Activated T-helper 2 cell treated with anti-CD3 and anti-CD28 coated beads, Interferon-gamma antibody, Interleukin-2, Interleukin-4, amounts not matched to agents 10 μg/mL and 5 μg/mL and 100 μg/mL, durations not matched to agents 14 hours and 24 hours and 36 hours (primary cell): ENCODE measurements around the gene PCDHGA12. TPM values are rescaled to one million over a fixed set of nuclear protein-coding genes. Genes with fewer than 3 reads are reported as not detected.

Source experiments
- total RNA-seq: library from RNA; stranded (reverse); gene quantifications from 2 replicates; pipeline ENCODE4 v1.2.3, GENCODE V29; 2022

Gene PCDHGA12
- total RNA-seq, 1 donor from 2014 or later: 0.16 TPM

Other genes starting within 250 kb of the PCDHGA12 start
- gene PCDHB16, start 248.1 kb upstream of the PCDHGA12 start, total RNA-seq: not detected in 2 replicates
- not detected in 2 replicates for gene PCDHB9, start 243.3 kb upstream of the PCDHGA12 start, total RNA-seq
- not detected in 2 replicates for gene PCDHB10, start 238.2 kb upstream of the PCDHGA12 start, total RNA-seq
- not detected in 2 replicates for gene PCDHB11, start 230.9 kb upstream of the PCDHGA12 start, total RNA-seq
- gene PCDHB12, start 221.8 kb upstream of the PCDHGA12 start, total RNA-seq: not detected in 2 replicates
- 0.02 TPM in 1 of 2 replicates, not detected in the other for gene PCDHB13, start 216.6 kb upstream of the PCDHGA12 start, total RNA-seq
- not detected in 2 replicates for gene PCDHB14, start 207.2 kb upstream of the PCDHGA12 start, total RNA-seq
- not detected in 2 replicates for gene PCDHB15, start 185.1 kb upstream of the PCDHGA12 start, total RNA-seq
- 0.16 TPM in 1 of 2 replicates, not detected in the other for gene SLC25A2, start 126.5 kb upstream of the PCDHGA12 start, total RNA-seq
- gene TAF7, start 109.7 kb upstream of the PCDHGA12 start, total RNA-seq: 67.1 and 70.5 TPM in 2 replicates
- 0.09 and 0.14 TPM in 2 replicates for gene PCDHGA1, start 100.0 kb upstream of the PCDHGA12 start, total RNA-seq
- 0.09 and 0.11 TPM in 2 replicates for gene PCDHGA2, start 91.7 kb upstream of the PCDHGA12 start, total RNA-seq
- gene PCDHGA3, start 86.7 kb upstream of the PCDHGA12 start, total RNA-seq: 0.11 and 0.16 TPM in 2 replicates
- 0.16 and 0.48 TPM in 2 replicates for gene PCDHGB1, start 80.4 kb upstream of the PCDHGA12 start, total RNA-seq
- 0.44 and 0.57 TPM in 2 replicates for gene PCDHGA4, start 75.5 kb upstream of the PCDHGA12 start, total RNA-seq
- gene PCDHGB2, start 70.5 kb upstream of the PCDHGA12 start, total RNA-seq: 0.85 and 0.91 TPM in 2 replicates
- gene PCDHGA5, start 66.3 kb upstream of the PCDHGA12 start, total RNA-seq: 0.43 and 0.51 TPM in 2 replicates
- gene PCDHGB3, start 60.3 kb upstream of the PCDHGA12 start, total RNA-seq: 0.46 and 0.85 TPM in 2 replicates
- 0.48 and 0.55 TPM in 2 replicates for gene PCDHGA6, start 56.6 kb upstream of the PCDHGA12 start, total RNA-seq
- 0.16 and 0.30 TPM in 2 replicates for gene PCDHGA7, start 47.8 kb upstream of the PCDHGA12 start, total RNA-seq
- 0.28 and 0.34 TPM in 2 replicates for gene PCDHGB4, start 42.8 kb upstream of the PCDHGA12 start, total RNA-seq
- 0.07 and 0.23 TPM in 2 replicates for gene PCDHGA8, start 37.9 kb upstream of the PCDHGA12 start, total RNA-seq
- gene PCDHGB5, start 32.6 kb upstream of the PCDHGA12 start, total RNA-seq: 0.62 and 0.92 TPM in 2 replicates
- 0.23 and 0.32 TPM in 2 replicates for gene PCDHGA9, start 27.7 kb upstream of the PCDHGA12 start, total RNA-seq
- 0.21 and 0.34 TPM in 2 replicates for gene PCDHGB6, start 22.5 kb upstream of the PCDHGA12 start, total RNA-seq
- 0.21 and 0.34 TPM in 2 replicates for gene PCDHGA10, start 17.5 kb upstream of the PCDHGA12 start, total RNA-seq
- 0.18 and 0.23 TPM in 2 replicates for gene PCDHGB7, start 12.8 kb upstream of the PCDHGA12 start, total RNA-seq
- 0.21 and 0.39 TPM in 2 replicates for gene PCDHGA11, start 9.5 kb upstream of the PCDHGA12 start, total RNA-seq
- 0.21 and 0.23 TPM in 2 replicates for gene PCDHGC3, start 45.5 kb downstream of the PCDHGA12 start, total RNA-seq
- not detected in 2 replicates for gene PCDHGC4, start 54.5 kb downstream of the PCDHGA12 start, total RNA-seq
- gene PCDHGC5, start 58.6 kb downstream of the PCDHGA12 start, total RNA-seq: not detected in 2 replicates
- 228 and 234 TPM in 2 replicates for gene DIAPH1, start 188.5 kb downstream of the PCDHGA12 start, total RNA-seq
- 92.4 and 95.2 TPM in 2 replicates for gene HDAC3, start 206.3 kb downstream of the PCDHGA12 start, total RNA-seq
- 15.9 and 16.1 TPM in 2 replicates for gene RELL2, start 206.5 kb downstream of the PCDHGA12 start, total RNA-seq
- 37.4 and 42.8 TPM in 2 replicates for gene FCHSD1, start 220.9 kb downstream of the PCDHGA12 start, total RNA-seq